GM18519 (cell line): ENCODE measurements around the gene IFNA8.
A peak's percentile ranks its signal among the peaks of the same experiment; 100 is the strongest.
"Not testable (repeated sequence)": the region's sequence is repeated elsewhere in the genome, so short reads cannot be mapped to it uniquely, and the experiment has no call there.

Experiments used
- ATAC-seq: cut with Tn5 transposase; IDR thresholded peaks from one replicate; pipeline ENCODE4 v1.9.1; 2021; ENCODE audit warnings: mild to moderate bottlenecking, moderate library complexity; ENCODE audit not compliant: unreplicated experiment, low FRiP score

The IFNA8 gene

DNA sequence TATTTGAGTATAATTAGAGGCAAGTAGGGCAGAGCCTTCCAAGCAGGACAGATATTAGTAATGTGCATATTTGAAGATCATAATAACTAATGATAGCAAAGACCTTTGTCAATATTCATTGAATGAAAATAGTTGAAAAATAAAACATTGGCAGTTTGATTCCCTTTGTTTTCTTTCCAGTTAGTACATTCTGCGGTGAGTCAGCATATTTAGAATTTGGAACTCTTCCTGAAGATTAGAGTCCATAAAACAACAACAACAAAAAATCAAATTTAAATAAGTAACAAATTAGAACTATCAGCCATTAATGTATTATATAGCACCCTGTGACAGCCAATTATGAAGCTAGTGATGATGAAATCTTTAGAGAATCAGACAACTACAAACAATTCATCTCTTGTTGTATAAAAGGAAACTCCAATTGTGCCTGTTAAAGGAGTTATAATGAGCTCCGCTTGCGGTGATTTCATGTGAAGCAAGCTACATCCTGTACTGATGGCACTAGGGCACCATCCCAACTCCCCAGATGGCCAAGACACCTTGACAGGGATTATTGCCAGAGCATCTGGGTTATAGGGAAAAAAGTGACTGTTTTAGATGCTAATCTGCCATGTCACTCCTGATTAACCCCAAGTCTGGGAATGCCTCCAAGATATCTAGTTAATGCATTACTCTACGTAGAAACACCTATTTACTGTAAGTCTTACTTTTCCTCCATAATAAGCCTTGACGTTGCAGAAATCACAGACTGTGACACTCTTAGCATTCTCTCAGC lies 6.8 kb downstream of the IFNA8 start:
- no peak for ATAC-seq

- ATAC-seq = no peak
Measured at GRCh38 chr9:21428235-21428634, 19.3 kb downstream of the IFNA8 start.

GRCh38 chr9:21429191-21429590 lies 20.3 kb downstream of the IFNA8 start:
- no peak for ATAC-seq

- peak; percentile 37 for ATAC-seq
Measured at GRCh38 chr9:21432672-21433425, 23.9 kb downstream of the IFNA8 start.

GRCh38 chr9:21434202-21435014 lies 25.5 kb downstream of the IFNA8 start:
- no peak for ATAC-seq

DNA sequence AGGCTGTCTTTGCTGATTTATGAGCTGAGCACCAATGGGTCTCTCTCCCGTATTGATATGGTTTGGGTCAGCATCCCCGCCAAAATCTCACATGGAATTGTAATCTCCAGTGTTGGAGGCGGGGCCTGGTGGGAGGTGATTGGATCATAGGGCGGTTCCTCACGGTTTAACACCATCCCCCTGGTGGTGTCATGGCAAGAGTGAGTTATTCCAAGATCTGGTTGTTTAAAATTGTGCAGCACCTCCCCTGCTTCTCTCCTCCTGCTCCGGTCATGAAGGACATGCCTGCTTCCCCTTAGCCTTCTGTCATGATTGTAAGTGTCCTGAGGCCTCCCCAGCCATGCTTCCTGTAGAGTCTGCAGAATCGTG lies 26.1 kb downstream of the IFNA8 start:
- not testable (repeated sequence) for ATAC-seq

- ATAC-seq = no peak
Measured at GRCh38 chr9:21440139-21440538, 31.2 kb downstream of the IFNA8 start, which contains the start of gene IFNA1. TSS of gene IFNA1 (plus strand) at chr9:21440439. CDS start at chr9:21440508, 69 bp downstream.

- ATAC-seq = peak; percentile 88
Measured at GRCh38 chr9:21443849-21444625, 35.1 kb downstream of the IFNA8 start.

GRCh38 chr9:21449312-21449711 lies 40.4 kb downstream of the IFNA8 start:
- not testable (repeated sequence) for ATAC-seq

- no peak for ATAC-seq
Measured at GRCh38 chr9:21450733-21451394, 41.9 kb downstream of the IFNA8 start.

DNA sequence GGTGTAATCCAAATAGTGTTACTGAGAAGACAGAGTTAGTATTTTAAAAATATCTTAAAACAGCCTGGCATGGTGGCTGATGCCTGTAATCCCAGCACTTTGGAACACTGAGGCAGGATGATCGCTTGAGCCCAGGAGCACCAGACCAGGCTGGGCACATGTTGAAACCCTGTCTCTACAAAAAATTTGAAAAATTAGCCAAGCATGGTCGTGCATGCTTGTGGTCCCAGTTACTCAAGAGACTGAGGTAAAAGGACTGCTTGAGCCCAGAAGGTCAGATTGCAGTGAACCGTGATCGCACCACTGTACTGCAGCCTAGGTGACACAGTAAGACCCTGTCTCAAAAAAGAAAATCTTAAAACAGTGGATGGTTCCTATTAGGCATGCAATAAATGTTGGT lies 43.8 kb downstream of the IFNA8 start:
- no peak for ATAC-seq

- no peak for ATAC-seq
Measured at GRCh38 chr9:21454149-21454548, 45.2 kb downstream of the IFNA8 start.

DNA sequence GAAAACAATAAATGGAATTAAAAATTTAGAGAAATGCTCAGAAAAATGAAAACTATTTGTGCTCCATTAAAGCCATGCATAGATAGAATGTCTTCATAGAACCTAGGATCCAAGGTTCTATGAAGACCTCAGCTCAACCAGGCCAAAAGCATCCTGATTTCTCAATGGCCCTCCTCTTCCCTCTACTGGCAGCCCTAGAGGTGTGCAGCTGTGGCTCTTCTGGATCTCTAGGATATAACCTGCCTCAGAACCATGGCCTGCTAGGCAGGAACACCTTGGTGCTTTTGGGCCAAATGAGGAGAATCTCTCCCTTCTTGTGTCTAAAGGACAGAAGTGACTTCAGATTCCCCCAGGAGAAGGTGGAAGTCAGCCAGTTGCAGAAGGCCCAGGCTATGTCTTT lies 46.4 kb downstream of the IFNA8 start:
- ATAC-seq = peak; percentile 90
